Choroid plexus epithelial cell (primary cell): Measurements from ENCODE around the gene AP5S1.
"Not testable (repeated sequence)": the region's sequence is repeated elsewhere in the genome, so short reads cannot be mapped to it uniquely, and the experiment has no call there.

Experiments used
- DNase-seq: peaks from one replicate; pipeline ENCODE4 v3.0.0-alpha.2; 2010; ENCODE audit warnings: low read depth
- H3K4me3 ChIP-seq: 2 replicates; pipeline ENCODE4 v1.5.1; 2011; ENCODE audit warnings: low read depth, mild to moderate bottlenecking, control low read depth, low read length, moderate library complexity
- TF ChIP-seq, protein P1 (sequence below): conservative IDR thresholded peaks from 2 replicates; pipeline ENCODE4 v1.5.1; 2011; ENCODE audit warnings: low read depth, mild to moderate bottlenecking, control low read depth, inconsistent platforms, low read length, moderate library complexity

Gene AP5S1

DNA sequence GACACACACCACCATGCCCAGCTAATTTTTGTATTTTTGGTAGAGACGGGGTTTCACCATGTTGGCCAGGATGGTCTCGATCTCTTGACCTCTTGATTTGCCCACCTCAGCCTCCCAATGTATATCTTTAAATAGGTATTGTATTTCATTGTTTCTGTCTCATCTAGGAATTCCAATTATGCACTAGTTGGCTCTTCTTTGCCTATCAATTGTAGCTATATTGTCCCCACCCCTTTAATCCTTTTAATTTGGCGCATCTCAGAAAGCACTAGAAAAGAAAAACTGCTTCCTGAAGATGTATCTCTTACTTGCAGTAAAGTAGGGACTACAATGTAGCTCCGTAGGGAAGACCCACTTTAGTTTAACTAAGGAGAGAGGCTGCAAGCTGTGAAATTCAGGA, 15.8 kb downstream of the AP5S1 start:
- no peak for DNase-seq
- no peak overlapping the region for H3K4me3 ChIP-seq
- TF ChIP-seq, protein P1, sequence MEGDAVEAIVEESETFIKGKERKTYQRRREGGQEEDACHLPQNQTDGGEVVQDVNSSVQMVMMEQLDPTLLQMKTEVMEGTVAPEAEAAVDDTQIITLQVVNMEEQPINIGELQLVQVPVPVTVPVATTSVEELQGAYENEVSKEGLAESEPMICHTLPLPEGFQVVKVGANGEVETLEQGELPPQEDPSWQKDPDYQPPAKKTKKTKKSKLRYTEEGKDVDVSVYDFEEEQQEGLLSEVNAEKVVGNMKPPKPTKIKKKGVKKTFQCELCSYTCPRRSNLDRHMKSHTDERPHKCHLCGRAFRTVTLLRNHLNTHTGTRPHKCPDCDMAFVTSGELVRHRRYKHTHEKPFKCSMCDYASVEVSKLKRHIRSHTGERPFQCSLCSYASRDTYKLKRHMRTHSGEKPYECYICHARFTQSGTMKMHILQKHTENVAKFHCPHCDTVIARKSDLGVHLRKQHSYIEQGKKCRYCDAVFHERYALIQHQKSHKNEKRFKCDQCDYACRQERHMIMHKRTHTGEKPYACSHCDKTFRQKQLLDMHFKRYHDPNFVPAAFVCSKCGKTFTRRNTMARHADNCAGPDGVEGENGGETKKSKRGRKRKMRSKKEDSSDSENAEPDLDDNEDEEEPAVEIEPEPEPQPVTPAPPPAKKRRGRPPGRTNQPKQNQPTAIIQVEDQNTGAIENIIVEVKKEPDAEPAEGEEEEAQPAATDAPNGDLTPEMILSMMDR = no peak

DNA sequence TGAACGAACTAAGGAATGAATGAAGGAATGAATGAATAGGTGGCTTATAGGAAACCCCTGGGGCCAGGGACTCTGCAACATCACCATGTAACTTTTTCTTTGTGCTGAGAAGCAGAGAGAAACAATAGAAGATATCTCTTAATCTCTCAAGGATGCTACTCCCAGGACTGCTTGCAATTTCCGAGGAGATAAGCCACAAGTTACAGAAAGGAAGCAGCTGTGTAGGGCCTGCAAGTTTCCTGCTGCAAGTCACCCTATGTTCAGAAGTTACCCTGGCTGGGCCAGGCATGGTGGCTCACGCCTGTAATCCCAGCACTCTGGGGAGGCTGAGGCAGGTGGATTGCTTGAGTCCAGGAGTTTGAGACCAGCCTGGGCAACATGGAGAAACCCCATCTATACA, 19.0 kb downstream of the AP5S1 start:
- DNase-seq = no peak
- H3K4me3 ChIP-seq = no peak overlapping the region
- TF ChIP-seq, protein P1 = no peak

DNA sequence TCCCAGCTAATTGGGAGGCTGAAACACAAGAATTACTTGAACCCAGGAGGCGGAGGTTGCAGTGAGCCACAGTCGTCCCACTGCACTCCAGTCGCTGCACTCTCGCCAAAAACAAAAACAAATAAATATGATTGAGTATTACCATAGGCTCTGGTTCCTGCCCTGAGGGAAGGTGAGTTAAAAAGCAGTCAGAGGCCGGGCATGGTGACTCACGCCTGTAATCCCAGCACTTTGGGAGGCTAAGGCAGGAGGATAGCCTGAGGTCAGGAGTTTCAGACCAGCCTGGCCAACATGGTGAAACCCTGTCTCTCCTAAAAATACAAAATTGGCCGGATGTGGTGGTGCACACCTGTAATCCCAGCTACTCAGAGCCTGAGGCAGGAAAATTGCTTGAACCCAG, 19.9 kb downstream of the AP5S1 start:
- not testable (repeated sequence) for DNase-seq, H3K4me3 ChIP-seq

DNA sequence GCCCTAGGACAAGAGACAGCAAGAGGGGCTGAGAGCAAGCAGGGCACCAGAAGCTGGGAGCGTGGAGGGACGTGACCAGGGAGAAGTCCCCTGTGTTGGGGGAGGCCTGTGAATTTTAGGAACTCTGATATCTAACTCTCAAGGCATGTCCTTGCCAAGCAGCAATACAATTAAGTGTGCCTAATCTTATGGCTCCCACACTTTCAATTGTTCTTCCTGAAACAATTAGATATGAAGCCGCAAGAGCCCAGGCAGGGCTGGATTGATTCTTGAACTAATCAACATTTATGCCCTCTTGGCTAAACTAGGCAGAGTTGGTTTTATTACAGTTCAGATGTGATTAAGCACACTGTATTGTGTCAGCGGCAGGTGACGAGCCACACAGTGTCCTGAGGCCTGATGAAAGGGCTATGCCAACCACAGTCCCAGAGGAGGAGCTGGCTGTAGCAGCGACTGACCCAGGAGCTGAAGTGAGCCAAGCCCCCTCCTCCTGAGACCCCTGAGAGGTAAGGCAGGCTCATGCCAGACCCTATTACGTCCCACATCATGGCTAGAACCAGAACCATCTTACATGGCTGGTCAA, 22.1 kb downstream of the AP5S1 start:
- TF ChIP-seq, protein P1 = no peak
- no peak for DNase-seq
- H3K4me3 ChIP-seq = no peak overlapping the region

DNA sequence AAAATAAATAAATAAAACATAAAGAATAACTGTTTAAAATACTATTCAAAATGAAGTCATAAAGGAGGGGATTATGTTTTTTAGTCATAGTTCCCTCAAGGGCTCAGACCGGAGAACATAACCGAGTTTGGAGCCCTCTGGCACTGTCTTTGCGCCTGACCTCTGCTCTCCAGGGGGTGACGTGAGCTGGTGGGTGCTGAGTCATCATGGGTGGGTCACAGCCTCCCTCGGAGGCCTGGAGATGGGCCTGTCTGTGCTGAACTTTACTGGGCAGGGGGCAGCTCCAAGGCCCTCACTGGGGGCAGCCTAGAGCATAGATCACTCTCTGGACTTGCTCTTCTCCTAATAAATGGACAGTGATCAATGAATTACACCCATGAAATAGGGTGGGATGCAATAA, 23.1 kb downstream of the AP5S1 start:
- H3K4me3 ChIP-seq = no peak overlapping the region
- TF ChIP-seq, protein P1 = no peak
- DNase-seq = peak; percentile 76

DNA sequence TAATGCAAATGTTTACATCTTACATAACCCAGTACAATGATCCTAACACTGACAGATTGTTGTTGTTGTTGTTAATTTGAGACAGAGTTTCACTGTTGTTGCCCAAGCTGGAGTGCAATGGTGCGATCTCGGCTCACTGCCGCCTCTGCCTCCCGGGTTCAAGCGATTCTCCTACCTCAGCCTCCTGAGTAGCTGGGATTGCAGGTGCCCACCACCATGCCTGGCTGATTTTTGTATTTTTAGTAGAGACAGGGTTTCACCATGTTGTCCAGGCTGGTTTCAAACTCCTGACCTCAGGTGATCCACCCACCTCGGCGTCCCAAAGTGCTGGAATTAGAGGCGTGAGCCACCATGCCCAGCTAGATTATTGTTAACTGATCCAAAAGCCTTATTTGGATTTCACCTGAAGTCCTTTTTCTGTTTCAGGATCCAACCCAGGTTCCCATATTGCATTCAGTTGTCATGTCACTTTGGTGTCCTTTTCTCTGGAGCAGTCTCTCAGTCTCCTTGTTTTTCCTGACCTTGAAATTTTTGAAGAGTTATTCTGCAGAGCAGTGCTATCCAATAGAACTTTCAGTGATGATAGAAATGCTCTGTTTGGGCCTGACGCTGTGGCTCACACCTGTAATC, 23.8 kb downstream of the AP5S1 start:
- not testable (repeated sequence) for DNase-seq, H3K4me3 ChIP-seq

DNA sequence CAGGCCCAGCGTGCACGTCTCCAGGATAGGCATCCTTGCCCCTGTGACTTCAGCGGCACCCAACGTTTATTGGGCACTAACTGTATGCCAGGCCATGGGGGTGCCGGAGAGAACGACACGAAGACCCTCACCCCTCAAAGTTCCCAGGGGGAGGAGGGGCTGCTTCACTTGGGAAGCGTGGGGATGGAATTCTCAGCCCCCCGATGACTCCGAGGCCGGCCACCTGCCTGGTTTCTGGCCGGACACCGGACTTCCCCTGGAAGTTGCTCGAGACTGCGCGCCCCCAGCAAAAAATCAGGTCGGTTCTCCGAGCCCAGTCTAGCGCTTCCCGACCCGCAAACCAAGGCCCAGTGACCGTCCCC, 26.0 kb downstream of the AP5S1 start:
- DNase-seq = no peak
- H3K4me3 ChIP-seq = peak overlapping the region; percentile 96
- TF ChIP-seq, protein P1 = no peak

DNA sequence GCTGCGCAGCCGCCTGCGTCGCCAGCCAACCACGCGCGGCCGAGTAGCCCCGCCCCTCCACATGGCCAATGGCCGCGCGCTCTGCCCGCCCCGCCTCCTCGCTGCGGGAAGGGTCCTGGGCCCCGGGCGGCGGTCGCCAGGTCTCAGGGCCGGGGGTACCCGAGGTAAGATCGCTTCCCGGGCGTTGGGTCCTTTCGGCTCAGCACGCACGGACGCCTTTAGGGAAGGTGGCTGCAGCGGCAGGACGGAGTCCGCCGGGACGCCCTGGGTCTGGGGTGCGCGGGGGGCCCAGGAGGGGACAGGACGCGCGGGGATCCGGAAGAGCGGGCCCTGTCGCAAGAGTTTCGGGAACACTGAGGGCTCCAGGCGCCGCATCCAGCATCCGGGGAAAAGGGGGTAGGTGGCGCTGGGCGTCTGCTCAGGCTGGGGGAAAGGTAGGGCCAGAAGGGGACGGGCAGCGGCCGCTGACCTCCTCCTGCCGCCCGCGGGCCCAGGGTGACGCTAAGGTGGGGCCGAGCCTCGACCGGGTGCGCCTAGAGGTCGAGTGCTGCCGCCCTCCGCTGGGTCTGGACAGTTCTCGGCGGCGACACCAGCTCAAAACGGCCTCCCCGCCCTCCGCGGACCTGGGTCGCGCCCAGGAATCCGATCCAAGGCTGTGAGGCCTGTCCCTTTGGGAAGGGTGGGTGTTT, 26.5 kb downstream of the AP5S1 start, which contains the start of gene MAVS:
TSS of gene MAVS (plus strand) at position 95 of the 689 bp plus-strand sequence. CDS start 7,791 bp downstream, outside the sequence.
- TF ChIP-seq, protein P1 = no peak
- peak; percentile 73 for DNase-seq
- H3K4me3 ChIP-seq = peak within 1 kb of the TSS; percentile 96
